GM21529 (cell line): ENCODE measurements around the gene FAM81A.
A peak's percentile ranks its signal among the peaks of the same experiment; 100 is the strongest.

Source experiments
- ATAC-seq: cut with Tn5 transposase; IDR thresholded peaks from one replicate; pipeline ENCODE4 v1.9.1; 2021; ENCODE audit not compliant: unreplicated experiment

The FAM81A gene

GRCh38 chr15:59539799-59540198 lies 101.8 kb downstream of the FAM81A start:
- ATAC-seq, result no peak

- ATAC-seq, result no peak
Observed at GRCh38 chr15:59540654-59541053, 102.7 kb downstream of the FAM81A start.

GRCh38 chr15:59541750-59542149 lies 103.8 kb downstream of the FAM81A start:
- no peak for ATAC-seq

DNA sequence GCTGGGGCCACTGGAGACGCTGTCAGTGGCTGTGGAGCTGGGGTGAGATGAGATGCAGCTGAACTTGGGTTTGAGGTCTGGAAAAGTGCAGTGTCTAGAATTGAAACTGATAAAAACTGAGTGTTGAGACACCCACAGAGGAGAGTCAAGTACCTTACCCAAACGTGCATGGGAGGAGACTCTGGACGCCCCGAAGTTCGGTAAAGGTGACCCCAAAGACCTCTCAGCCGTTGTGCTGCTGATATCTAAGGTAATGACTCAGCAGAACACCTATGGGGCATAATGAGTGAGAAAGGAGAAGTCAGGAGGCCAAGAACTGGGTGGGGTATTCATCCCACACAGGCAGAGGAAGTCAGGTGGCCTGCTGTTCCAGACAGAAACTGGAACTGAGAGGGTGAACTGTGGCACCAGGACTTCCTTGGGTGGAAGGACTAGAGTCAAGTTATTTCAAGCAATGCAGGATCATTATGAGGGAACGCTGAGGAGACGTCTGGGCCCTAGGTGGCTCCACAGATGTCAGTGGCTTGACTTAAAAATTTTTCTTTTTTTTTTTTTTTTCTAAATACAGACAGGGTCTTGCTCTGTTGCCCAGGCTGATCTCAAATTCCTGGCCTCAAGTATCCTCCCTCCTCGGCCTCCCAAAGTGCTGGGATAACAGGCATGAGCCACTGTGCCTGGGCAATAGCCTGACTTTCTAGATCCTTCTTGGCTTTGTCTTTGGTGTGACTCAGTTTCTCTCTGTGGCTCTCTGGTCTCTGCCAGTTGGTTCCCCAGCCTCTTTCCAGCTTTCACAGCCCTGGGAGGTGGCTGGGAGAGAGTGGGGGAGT lies 105.9 kb downstream of the FAM81A start:
- ATAC-seq, result peak; percentile 90

DNA sequence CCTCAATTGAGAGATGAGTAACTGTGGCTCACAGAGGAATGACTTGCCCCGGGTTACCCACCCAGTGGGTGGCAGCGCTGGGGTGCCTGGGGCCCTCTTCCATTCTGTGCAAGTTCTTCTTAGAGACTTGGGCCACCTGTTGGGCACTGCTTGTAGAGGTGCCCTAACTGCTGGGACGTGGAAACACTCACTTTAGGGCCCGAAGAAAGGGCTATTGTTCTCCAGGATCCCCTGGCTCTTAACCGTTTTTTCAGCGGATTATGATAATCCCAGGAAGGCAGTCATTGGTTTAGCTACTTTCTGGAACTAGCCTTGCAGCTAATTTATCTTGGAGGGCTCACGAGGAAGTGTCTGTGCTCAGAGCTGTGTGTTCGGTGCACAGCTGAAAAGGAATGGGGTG lies 107.6 kb downstream of the FAM81A start:
- ATAC-seq, result no peak

- ATAC-seq, result no peak
Observed at GRCh38 chr15:59548501-59549226, 110.7 kb downstream of the FAM81A start.

GRCh38 chr15:59549301-59550185 lies 111.6 kb downstream of the FAM81A start:
- no peak for ATAC-seq

- no peak for ATAC-seq
Observed at GRCh38 chr15:59550530-59550929, 112.5 kb downstream of the FAM81A start.

- no peak for ATAC-seq
Observed at GRCh38 chr15:59550956-59551355, 113.0 kb downstream of the FAM81A start.

DNA sequence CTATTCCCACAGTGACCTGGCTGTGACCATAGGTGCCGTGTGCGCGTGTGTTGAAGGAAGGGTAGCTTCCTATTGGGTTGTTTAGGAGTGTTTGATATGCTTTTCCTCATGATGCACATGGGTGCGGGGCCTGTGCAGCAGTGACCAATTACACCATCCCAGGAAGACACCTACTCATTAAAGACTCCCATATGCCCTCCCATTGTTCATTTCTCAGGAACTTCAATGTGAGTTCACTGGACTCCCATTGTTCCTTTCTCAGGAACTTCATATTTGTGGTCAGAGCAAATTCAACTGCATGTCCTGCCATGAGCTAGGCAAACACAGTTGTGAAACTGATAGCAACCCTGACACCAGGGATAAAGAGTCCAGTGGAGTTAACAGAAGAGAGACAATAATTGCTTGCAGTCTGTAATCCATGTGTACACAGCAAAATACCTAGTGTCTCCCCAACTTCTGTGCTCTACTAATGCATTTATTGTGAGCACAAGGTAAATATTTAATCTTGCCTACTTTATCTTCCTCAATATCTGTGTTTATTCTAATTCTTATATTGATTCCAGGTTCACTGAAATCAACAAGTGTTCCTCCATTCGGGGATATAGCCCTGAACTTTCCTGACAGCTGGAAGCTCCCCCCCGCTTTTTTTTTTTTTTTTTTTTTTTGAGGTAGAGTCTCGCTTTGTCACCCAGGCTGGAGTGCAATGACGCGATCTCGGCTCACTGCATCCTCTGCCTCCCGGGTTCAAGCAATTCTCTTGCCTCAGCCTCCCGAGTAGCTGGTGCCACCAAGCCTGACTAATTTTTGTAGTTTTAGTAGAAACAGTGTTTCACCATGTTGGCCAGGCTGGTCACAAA lies 116.1 kb downstream of the FAM81A start:
- no peak for ATAC-seq

GRCh38 chr15:59555696-59556095 lies 117.7 kb downstream of the FAM81A start:
- ATAC-seq, result no peak

DNA sequence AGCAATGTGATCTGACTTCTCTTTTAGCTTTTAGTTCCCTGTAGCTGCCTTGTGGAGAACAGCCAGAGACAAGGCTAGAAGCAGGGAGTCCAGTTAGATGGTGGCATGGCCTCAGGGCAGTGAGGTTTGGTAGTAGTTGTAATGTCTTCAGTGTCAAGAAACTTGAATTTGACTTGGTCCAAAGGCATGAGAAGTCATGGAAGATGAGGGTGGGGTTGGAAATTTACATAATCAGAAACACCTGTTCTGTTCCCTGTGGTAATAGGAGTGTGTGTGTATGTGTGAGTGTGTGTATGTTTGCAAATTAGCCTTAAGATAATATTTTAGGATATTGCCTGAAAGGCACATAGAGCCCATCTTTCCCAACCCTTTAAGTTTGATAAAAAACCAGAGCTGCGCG lies 118.4 kb downstream of the FAM81A start:
- no peak for ATAC-seq

GRCh38 chr15:59557581-59557980 lies 119.6 kb downstream of the FAM81A start:
- ATAC-seq, result no peak

DNA sequence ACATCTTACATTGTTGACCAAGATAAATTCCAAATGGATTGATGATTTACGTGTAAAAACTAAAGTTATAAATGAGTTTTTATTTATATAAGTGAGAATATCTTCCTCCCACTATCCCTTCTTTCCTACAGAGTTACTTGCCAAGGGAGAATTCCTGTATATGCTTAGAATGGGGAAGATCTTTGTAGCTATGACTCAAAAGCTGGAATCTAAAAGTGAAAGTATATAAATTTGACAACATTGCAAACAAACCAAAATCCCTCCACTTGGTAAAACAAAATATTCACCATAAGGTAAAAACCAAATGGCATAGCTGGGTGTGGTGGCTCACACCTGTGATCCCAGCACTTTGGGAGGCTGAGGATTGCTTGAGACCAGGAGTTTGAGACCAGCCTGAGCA lies 120.9 kb downstream of the FAM81A start:
- ATAC-seq, result no peak

DNA sequence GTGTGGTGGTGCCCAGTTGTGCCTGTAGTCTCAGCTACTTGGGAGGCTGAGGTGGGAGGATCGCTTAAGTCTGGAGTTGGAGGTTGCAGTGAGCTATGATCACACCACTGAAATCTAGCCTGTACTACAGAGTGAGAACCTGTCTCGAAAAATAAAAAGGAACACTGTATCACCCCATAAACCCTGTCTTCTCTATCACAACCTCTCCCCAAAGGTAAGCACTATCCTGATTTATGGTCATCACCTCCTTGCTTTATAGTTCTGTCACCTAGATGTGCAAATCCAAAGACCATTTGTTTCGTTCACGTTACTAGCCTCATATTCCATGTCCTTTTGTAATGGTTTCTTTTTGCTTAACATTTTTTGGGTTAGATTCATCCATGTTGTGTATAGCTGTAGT lies 123.6 kb downstream of the FAM81A start:
- no peak for ATAC-seq

DNA sequence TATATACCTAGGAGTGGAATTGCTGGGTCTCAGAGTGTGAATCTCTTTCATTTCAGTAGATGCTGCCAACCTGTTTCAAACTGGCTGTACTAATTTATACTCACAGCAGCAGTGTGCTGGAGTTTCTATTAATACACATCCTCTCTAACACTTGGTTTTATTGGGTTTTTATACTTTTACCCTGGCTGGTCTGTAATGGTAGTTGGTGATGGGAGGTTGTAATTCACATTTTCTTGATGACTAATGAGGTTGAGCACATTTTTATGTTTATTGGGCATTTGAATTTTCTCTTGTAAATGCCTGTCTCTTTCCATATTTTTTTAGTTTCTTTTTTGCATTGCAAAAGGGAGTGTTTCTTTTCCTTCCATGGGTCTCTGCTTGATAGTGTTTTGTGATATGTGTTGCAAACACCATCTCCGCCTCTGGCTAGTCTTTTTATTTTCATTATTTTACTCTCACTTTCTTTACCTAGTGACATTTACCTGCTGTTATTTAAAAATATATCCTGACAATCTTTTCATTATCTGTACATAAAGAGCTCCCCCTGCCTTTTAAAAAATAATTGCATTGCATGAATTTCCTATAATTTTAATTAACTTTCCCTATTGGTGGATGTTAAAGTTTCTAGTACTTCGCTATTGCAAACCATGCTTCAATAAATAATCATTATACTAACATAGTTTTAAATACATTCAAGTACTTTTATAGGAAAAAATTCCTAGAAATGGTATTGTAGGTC lies 124.6 kb downstream of the FAM81A start:
- ATAC-seq, result no peak

DNA sequence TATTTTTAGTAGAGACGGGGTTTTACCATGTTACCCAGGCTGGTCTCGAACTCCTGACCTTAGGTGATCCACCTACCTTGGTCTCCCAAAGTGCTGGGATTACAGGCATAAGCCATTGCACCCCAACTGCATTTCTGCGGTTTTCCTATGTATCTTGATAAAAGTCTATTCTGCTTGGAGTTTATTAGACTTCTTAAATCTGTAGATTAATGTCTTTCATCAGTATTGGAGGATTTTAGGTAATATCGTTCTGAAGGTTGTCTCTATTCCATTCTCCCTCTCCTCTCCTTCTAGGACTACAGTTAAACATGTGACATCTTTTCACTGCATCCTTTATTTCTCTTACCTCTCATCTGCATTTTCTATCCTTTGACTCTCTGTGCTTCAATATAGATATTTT lies 127.3 kb downstream of the FAM81A start:
- ATAC-seq, result no peak

DNA sequence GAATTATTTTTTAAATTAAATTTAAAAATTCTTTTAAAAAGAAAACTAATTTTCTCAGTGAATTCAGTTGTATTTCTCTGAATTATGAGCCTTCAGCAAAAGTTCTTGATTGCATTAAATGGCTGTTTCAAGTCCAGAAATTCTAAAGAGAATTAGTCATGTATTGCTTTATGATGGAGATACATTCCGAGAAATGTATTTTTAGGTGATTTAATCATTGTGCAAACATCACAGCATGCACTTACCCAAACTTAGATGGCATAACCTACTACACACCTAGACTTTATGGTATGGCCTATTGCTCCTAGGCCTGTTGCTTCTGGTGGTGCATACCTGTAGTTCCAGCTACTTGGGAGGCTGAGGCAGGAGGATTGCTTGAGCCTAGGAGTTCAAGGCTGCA lies 129.3 kb downstream of the FAM81A start:
- no peak for ATAC-seq

GRCh38 chr15:59569477-59569876 lies 131.5 kb downstream of the FAM81A start:
- ATAC-seq, result no peak

- ATAC-seq, result no peak
Observed at GRCh38 chr15:59570315-59570714, 132.3 kb downstream of the FAM81A start.
